GM19397 (cell line): ENCODE data around the gene SMYD5.
"Not testable (repeated sequence)": the region's sequence is repeated elsewhere in the genome, so short reads cannot be mapped to it uniquely, and the experiment has no call there.

Experiments used
- ATAC-seq: cut with Tn5 transposase; IDR thresholded peaks from one replicate; pipeline ENCODE4 v1.9.1; 2021; ENCODE audit warnings: mild to moderate bottlenecking, moderate library complexity; ENCODE audit not compliant: unreplicated experiment

Gene SMYD5

GRCh38 chr2:73214120-73215035 is at the start of gene SMYD5:
Gene SMYD5 (plus strand): TSS chr2:73214245. CDS start chr2:73214267, 22 bp downstream.
- peak; percentile 90 for ATAC-seq

DNA sequence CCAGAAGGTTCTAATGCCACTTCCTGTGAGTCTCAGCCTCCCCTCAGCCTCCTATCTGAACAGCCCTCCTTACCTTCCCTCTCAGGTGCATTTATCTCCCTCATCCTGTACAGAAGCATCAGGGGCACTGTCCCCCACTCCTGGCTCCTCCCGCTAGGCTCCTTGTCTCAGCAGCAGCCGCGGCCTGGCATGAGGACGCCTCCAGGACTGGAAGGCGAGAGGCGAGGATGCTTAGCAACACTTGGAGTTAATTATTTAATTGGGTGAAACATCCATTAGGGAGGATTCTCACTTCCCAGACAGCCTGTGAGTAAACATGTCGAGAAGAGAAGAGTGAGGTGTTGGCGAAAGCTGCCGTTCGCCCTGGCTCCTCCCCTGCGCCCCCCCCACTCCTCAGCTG is 48.1 kb upstream of the SMYD5 start:
- ATAC-seq: not testable (repeated sequence)

DNA sequence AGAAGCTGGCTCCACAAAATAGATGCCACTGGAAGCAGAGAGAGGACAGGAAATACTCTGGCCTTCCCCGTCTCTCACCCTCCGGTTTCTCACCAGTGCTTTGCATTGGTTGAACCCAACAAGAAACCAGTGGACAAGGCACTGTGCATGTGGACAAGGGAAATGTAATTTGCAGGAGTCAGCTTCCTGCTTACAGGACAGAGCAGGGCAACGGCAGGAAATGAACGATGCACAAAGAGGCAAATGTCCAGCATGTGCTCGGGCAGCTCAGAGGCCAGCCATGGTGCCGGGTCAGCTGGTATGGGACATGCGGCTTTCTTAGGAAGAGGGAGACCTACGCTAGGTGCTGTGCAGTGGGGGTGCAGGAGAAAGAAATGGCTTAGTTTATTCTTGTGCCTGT is 47.2 kb upstream of the SMYD5 start:
- not testable (repeated sequence) for ATAC-seq

GRCh38 chr2:73168348-73168747 is 45.7 kb upstream of the SMYD5 start:
- ATAC-seq: not testable (repeated sequence)

GRCh38 chr2:73170341-73170740 is 43.7 kb upstream of the SMYD5 start:
- ATAC-seq: not testable (repeated sequence)

GRCh38 chr2:73172963-73173362 is 41.1 kb upstream of the SMYD5 start:
- ATAC-seq: no peak

DNA sequence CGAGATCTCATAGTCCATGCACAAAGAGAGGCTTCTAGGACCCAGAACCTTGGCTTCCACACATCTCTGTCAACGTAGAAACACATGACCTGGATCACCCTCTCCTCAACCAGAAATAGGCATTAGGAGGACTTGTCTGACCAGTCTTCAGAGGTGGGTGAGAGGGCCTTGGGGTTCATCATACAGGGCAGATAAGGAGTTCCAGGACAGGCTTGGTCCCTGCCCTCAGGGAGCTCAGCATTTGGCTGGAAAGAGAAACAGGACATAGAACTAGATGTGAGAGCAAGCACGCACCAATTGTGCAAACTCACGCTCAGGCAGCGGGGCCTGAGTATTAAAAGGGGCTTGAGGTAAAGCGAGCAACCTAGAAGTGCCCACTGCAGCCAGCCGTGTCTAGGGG is 40.3 kb upstream of the SMYD5 start:
- no peak for ATAC-seq

DNA sequence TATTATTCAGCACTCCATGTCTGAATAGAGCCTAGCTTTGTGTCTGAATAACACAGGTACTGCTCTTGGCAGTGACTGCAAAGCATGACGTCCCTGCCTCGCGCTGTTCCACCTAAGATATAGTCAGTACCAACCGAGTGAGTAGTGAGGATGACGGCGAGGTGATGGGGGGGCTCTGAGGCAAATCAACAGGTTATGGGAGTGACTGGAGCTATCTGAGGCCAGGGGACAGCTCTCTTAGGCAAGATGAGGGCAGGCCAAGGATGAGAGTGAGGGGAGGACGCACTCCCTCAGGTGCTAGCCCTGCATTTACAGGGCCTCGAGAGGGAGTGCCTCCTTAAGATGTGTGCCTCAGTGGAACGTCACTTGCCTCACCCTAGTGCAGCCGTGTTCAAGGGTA is 39.8 kb upstream of the SMYD5 start:
- no peak for ATAC-seq

DNA sequence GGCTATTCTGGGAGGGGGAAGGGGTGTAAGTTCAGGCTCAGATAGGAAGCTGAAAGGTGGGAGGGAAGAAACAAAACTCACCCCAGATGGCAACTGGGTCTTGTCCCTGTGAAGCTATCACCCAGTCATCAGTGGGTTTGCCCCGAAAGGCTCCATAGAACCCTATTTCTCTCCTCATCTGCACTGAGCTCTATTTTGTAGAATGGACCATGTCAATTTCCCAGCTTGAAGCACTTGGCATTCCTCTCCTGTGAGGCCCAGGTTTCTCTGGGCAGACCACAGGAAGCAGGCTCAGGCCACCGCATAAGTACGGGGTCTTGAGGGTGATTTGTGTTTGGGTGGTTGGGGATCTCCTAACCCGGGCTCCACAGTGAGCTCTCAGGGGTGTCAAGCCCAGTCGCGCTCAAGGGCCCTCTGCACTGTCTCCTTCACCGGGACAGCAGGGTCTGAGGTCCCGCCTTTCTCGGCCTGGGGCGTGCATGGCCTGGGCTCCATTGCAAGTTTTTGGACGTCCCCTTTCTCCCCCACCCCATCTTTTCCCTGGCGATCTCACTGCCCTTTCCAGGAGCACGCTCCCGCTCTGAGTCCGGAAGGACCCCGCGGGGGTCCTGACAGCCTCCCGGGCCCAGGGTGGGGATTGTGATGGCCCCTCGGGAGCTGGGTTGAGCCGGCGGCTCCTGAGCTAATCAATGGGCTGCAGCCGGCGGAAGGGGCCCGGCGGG is 38.9 kb upstream of the SMYD5 start:
- no peak for ATAC-seq

DNA sequence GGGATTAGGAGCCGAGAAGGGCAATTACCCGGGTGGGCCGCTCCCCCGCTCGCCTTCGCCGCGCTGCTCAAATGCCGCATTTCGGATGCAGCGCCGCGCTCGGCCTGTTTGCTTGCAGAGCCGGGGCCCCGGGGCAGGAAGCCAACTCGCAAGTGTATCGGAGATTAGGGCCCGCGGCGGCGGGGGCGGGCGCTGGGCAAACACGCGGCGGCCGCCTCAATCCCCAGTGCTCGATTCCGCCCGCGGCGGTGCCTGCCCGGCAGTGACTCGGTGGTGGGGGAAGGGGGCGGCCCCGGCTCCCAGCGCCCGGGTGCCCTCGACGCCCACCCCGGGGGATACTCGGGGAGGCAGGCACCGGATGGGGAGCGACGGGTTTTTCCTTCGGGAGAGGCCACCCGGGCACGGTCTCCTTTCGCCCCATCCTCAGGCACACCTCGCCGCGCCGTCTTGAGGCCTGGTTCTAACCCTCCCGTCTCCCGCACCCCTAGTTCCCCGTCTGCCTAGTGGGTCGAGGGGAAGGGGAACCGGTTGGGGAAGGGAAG is 38.3 kb upstream of the SMYD5 start:
- peak; percentile 44 for ATAC-seq

GRCh38 chr2:73176205-73176880 is 37.7 kb upstream of the SMYD5 start:
- no peak for ATAC-seq

GRCh38 chr2:73176881-73177644 is 37.0 kb upstream of the SMYD5 start:
- peak; percentile 88 for ATAC-seq

DNA sequence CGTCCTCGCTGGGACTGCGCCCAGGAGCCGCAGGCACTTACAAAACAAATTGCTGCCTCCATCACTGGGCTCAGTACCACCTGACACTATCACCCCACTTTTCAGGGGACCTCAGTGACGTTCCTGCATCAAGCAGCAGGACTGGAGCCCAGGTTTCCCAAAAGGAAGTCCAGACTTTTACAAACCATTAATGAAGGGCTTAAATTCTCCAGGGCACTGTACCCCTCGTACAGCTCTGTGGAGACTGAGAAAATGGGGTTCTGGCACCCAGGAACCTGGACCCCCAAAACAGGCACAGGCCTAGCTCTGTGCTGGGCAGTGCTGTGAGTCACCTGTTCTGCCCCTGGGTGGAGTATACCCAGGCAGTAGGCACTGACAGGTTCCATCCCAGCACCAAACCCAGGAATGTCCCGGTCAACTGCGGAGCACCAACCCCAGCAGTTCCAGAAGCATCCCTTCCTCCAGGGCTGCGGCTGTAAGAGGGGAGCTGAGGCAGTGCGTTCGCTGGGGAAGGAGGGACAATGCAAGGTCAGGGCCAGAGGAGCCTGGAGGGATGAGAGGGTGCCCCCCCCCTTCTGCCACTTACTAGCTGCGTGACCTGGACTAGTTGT is 36.3 kb upstream of the SMYD5 start:
- ATAC-seq: no peak

GRCh38 chr2:73185965-73186364 is 28.1 kb upstream of the SMYD5 start:
- ATAC-seq: no peak

DNA sequence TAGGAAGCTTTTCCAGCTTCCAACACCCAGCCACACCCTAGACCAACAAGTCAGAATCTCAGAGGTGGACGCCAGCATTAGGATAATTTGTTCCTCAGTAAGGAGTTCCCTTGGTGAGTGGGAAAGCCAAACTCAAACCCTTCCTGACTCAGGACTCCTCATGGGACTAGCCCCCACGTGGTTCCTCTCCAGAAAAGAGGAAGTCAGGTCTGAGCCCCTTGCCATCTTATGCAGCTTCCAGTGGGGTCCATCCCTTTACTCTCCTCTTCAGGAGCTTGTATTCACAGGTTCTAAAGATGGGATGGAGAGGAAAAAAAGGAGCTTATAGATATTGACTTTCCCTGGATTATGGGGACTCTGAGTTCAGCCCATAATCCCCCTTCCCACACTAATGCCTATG is 26.5 kb upstream of the SMYD5 start:
- no peak for ATAC-seq

DNA sequence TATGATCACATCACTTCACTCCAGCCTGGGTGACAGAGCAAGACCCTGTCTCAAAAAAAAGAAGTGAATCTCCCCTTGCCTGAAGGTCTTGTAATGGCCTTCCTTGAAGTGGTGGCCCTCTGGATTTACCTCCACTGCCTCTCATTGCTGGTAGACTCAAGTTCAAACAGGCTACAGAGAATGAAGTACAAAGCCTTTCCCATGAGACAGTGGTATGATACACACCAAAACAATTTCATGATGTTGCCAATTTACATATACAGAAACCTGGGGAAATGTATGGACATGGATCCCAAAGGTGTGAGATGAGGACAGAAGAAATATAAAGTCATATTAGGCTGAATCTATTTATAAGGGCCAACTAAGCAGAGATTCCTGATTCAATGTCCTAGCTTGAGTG is 16.5 kb upstream of the SMYD5 start:
- ATAC-seq: no peak

DNA sequence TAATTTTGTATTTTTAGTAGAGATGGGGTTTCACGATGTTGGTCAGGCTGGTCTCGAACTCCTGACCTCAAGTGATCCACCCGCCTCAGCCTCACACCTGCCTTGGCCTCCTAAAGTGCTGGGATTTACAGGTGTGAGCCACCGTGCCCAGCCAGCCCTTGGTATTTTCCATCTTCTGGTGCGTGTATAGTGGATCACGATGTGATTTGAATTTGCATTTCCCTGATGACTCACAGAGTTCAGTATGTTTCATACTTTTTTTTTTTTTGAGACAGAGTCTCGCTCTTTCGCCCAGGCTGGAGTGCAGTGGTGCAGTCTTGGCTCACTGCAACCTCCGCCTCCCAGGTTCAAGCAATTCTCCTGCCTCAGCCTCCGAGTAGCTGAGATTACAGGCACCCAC is 13.8 kb upstream of the SMYD5 start:
- not testable (repeated sequence) for ATAC-seq

GRCh38 chr2:73202156-73203054 is 11.6 kb upstream of the SMYD5 start, which contains the start of gene NOTO:
Gene NOTO (plus strand): TSS chr2:73202574. CDS start chr2:73202667, 93 bp downstream.
- no peak for ATAC-seq
